ENCODE measurements around the gene FAM13A. TPM values are rescaled to one million over a fixed set of nuclear protein-coding genes. Genes with fewer than 3 reads are reported as not detected.

The FAM13A gene
- total and polyA plus RNA-seq, 2 donors (not counting 3 experiments of a cell fraction or from before 2014, with no cell fraction given), result 3.3 to 10.5 TPM

GRCh38 chr4:88816360-88816759, 240.6 kb downstream of the FAM13A start:
- no peaks in the 10 kb centered on the region for H4K20me1 ChIP-seq (replicated peaks; ENCODE audit: control insufficient read depth, extremely low read depth, insufficient read depth, low read length)
- dilution Hi-C loops (cut with MboI; ENCODE audit: extremely low pct_ligation_motif_present, low sequenced_read_pairs), result loop anchor here (25.0 kb wide), 1 partner anchor 196 kb away; no protein-coding TSS in a partner anchor
- DNase-seq (ENCODE audit: low read depth, low spot score), result no peak
- no peak overlapping the region for H3K4me3 ChIP-seq (replicated peaks in 1 of 3; ENCODE audit: insufficient read depth in 1 of 3, low read depth in 1 of 3, low read length in 3 of 3)
- no peak overlapping the region for H3K4me2 ChIP-seq (ENCODE audit: insufficient read depth, low read length)
- intact Hi-C loops (cut with micrococcal nuclease), result no loop called here
- no peak overlapping the region for H3K27ac ChIP-seq (ENCODE audit: insufficient read depth, low read depth, low read length)
- TF ChIP-seq FOS (IDR thresholded peaks at IDR 0.05; ENCODE audit: borderline replicate concordance, insufficient read depth, low read length), result no peak
- no peak for TF ChIP-seq POLR2A (IDR thresholded peaks at IDR 0.05; ENCODE audit: low read depth, low read length)
- TF ChIP-seq CTCF (IDR thresholded peaks at IDR 0.05; ENCODE audit: extremely low read depth in 1 of 2, insufficient read depth in 1 of 2, low read depth in 1 of 2, low read length in 2 of 2), result no peak
- TF ChIP-seq GATA2 (IDR thresholded peaks at IDR 0.05; ENCODE audit: insufficient read depth, insufficient read length, low read depth, low read length), result no peak
- TF ChIP-seq JUN (IDR thresholded peaks at IDR 0.05; ENCODE audit: borderline replicate concordance, insufficient read depth, insufficient read length, low read depth), result no peak
- no peak for TF ChIP-seq MYC (IDR thresholded peaks at IDR 0.05; ENCODE audit: low read depth, low read length)
- no peak for TF ChIP-seq POLR2AphosphoS5 (IDR thresholded peaks at IDR 0.05; ENCODE audit: insufficient read depth, low read depth, low read length)
- TF ChIP-seq MAX (IDR thresholded peaks at IDR 0.05; ENCODE audit: insufficient read depth, insufficient read length), result no peak
- TF ChIP-seq EZH2 (IDR thresholded peaks at IDR 0.05; ENCODE audit: borderline replicate concordance, low read depth, low read length, severe bottlenecking), result no peak
- CTCF ChIA-PET, result interaction anchor here (0.7 to 8.7 kb wide), 8 partner anchors 25 to 277 kb away, joined by 3 to 357 read pairs (median 4); no protein-coding TSS in a partner anchor
- no peaks in the 10 kb centered on the region for H3K4me1 ChIP-seq (ENCODE audit: control insufficient read depth, extremely low read depth, insufficient read depth, low read length)
- no peaks in the 10 kb centered on the region for H3K9me3 ChIP-seq (replicated peaks; ENCODE audit: control insufficient read depth, insufficient read depth, low read length)
- no peaks in the 10 kb centered on the region for H3K9me1 ChIP-seq (replicated peaks; ENCODE audit: control insufficient read depth, extremely low read depth, insufficient read depth, low read length)
- H3K27me3 ChIP-seq (ENCODE audit: control insufficient read depth in 2 of 2, insufficient read depth in 2 of 2, low read length in 2 of 2), result no peaks in the 10 kb centered on the region
- BruUV-seq (replicated peaks), result no TSS peak
- H3K9ac ChIP-seq (replicated peaks; ENCODE audit: extremely low read depth, insufficient read depth, low read length), result no peak overlapping the region
- no peak for FAIRE-seq
- POLR2A ChIA-PET, result no interaction called here
- H3K79me2 ChIP-seq (ENCODE audit: control insufficient read depth, insufficient read depth, low read length), result no peaks in the 10 kb centered on the region
- no peaks in the 10 kb centered on the region for H3K36me3 ChIP-seq (ENCODE audit: control insufficient read depth in 2 of 2, extremely low read depth in 1 of 2, insufficient read depth in 2 of 2, low read length in 2 of 2)
- H2AFZ ChIP-seq (ENCODE audit: low read depth, low read length), result no peak overlapping the region
